ENCODE data around the gene TBC1D24.
"Not testable (repeated sequence)": the region's sequence is repeated elsewhere in the genome, so short reads cannot be mapped to it uniquely, and the experiment has no call there.

Gene TBC1D24

DNA sequence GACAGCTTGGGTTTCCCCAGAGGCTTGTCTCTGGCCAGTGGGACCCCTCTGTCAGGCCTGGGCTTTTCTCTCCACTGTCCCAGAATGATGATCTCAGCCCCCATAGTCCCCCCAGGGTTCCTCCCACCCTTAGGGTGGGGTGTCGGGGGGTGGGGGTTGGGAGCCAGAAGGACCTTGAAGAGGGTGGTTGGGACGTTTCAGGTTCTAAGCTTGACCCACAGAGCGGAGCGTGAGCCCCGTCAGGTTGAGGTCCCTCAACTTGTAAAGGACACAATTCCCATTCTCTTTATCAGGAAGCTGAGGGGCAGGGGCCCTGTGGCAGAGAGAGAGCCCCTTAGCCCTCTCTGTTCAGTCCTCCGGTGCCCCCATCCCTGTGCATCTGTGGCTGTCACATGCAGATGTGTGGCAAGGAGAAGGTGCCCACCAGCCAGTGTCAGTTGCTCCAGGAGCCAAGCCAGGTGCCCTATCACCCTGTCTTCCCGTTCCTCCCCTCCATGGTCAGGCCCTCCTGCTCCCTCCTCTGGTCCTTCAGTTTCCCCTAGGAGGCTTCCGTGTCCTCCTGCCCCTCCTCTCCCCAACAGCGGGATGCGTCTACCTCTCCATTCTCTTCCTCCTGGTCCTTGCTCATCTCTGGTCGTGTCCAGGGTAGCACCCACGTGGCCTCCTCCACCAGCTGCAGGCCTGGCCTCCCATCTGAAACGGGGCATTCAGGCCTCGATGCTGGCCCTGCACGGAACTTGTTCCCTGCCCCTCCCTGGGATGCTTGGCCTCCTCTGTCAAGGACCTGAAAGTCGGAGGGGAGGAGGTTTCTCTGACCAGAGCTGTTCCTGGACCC lies 5.3 kb upstream of the TBC1D24 start:
- no peak for DNase-seq

DNA sequence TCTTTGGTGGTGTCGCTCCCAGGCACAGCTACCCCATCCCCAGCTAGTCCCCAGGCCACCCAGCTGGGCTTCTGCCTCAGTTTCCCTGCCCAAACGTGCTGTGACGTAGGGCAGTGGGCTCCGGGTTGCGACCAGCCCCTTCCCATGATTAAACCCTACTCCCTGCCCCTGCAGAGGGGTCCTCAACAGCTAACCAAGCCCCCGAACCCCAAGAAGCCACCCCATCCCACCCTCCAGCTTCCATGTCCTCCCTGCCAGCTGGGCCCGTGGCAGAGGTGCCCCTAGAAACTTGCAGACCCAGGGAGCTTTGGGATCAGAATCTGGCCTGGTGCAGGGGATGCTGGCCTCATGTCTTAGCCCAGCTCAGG lies 4.7 kb upstream of the TBC1D24 start:
- no peak for DNase-seq

DNA sequence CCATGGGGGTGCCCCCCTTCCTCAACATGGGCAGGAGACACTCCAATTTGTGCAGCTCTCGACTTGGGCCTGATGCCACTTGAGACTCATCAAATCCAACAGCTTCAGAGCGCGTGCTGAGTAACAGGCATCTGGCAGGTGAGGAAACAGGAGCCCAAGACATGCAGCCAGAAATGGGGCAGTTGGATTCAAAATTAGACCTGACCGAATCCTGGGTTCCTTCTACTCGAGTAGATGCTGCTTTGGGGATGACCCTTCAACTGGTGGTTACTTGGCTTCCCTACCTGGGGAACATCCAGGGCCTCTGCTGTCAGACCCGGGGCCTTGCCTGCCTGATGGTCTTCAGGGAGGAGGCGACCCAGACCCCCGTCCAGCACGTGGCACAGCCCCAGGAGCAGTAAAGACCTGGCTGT lies 4.3 kb upstream of the TBC1D24 start:
- no peak for DNase-seq

DNA sequence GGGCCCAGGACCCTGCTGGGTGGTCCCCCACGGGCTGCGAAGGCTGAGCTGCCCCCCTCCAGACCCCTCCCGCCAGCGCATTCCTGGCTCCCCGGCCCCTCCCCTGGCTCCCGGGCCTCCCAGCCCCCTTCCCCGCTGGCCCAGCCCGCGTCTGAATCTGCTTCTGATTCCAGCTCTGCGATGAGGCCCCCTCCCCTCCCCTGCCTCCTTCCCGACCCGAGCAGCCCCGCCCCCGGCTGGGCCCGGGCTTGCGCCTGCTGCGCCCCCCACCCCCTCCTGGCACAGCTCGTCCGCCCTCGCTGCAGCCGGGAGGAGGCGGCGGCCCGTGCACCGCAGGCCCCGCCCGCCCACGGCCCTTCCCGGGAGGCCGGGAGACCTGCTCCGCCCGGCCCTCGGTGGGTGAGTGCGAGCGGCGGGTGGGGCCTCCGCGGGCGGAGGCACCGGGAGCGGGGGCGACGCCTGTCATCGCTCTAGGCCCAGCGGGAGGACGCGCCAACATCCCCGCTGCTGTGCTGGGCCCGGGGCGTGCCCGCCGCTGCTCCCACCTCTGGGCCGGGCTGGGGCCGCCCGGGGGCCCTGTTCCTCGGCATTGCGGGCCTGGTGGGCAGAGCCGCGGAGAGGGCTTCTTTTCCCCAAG lies 3.8 kb upstream of the TBC1D24 start, which contains the start of gene NTN3:
Gene NTN3 (plus strand): TSS at position 282 of the 637 bp plus-strand sequence. CDS start 405 bp downstream, outside the sequence.
- peak; percentile 32 for DNase-seq

DNA sequence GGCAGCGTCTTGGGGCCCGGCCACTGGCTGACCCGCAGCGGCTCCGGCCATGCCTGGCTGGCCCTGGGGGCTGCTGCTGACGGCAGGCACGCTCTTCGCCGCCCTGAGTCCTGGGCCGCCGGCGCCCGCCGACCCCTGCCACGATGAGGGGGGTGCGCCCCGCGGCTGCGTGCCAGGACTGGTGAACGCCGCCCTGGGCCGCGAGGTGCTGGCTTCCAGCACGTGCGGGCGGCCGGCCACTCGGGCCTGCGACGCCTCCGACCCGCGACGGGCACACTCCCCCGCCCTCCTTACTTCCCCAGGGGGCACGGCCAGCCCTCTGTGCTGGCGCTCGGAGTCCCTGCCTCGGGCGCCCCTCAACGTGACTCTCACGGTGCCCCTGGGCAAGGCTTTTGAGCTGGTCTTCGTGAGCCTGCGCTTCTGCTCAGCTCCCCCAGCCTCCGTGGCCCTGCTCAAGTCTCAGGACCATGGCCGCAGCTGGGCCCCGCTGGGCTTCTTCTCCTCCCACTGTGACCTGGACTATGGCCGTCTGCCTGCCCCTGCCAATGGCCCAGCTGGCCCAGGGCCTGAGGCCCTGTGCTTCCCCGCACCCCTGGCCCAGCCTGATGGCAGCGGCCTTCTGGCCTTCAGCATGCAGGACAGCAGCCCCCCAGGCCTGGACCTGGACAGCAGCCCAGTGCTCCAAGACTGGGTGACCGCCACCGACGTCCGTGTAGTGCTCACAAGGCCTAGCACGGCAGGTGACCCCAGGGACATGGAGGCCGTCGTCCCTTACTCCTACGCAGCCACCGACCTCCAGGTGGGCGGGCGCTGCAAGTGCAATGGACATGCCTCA lies 3.1 kb upstream of the TBC1D24 start:
- no peak for DNase-seq

DNA sequence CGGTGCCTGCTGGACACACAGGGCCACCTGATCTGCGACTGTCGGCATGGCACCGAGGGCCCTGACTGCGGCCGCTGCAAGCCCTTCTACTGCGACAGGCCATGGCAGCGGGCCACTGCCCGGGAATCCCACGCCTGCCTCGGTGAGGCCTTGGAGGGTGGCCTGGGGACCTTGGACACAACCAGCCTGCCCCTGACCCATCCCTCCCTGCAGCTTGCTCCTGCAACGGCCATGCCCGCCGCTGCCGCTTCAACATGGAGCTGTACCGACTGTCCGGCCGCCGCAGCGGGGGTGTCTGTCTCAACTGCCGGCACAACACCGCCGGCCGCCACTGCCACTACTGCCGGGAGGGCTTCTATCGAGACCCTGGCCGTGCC lies 2.5 kb upstream of the TBC1D24 start:
- DNase-seq = no peak

DNA sequence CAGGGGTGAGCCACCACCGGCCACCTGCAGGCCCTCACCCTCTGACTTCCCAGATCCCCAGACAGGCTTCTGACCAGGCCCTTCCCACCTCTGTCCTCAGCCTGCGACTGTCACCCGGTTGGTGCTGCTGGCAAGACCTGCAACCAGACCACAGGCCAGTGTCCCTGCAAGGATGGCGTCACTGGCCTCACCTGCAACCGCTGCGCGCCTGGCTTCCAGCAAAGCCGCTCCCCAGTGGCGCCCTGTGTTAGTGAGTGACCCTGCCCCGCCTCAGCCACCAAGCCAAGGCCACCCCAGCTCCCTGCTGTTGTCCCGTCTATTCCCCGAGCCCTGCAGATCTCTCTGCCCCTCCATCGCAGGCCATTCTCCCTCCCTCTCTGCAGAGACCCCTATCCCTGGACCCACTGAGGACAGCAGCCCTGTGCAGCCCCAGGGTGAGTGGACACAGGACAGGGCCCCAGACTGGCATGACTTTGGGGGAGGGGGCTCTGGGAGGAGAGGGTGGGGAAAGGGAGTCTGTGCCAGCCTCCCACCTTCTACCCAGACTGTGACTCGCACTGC lies 2.0 kb upstream of the TBC1D24 start:
- no peak for DNase-seq

DNA sequence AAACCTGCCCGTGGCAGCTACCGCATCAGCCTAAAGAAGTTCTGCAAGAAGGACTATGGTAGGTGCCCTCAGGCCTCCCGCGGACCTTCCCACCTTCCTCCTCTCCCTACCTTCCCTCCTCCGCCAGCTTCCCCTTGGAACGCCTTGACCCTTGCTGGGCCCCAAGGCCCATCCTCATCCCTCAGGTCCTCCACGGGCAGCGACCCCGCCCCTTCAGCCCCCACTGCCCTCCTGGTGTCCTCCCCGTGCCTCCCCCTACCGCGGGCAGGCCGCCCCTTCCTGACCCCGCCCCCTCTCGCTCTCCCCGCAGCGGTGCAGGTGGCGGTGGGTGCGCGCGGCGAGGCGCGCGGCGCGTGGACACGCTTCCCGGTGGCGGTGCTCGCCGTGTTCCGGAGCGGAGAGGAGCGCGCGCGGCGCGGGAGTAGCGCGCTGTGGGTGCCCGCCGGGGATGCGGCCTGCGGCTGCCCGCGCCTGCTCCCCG lies 1.4 kb upstream of the TBC1D24 start:
- DNase-seq = no peak

DNA sequence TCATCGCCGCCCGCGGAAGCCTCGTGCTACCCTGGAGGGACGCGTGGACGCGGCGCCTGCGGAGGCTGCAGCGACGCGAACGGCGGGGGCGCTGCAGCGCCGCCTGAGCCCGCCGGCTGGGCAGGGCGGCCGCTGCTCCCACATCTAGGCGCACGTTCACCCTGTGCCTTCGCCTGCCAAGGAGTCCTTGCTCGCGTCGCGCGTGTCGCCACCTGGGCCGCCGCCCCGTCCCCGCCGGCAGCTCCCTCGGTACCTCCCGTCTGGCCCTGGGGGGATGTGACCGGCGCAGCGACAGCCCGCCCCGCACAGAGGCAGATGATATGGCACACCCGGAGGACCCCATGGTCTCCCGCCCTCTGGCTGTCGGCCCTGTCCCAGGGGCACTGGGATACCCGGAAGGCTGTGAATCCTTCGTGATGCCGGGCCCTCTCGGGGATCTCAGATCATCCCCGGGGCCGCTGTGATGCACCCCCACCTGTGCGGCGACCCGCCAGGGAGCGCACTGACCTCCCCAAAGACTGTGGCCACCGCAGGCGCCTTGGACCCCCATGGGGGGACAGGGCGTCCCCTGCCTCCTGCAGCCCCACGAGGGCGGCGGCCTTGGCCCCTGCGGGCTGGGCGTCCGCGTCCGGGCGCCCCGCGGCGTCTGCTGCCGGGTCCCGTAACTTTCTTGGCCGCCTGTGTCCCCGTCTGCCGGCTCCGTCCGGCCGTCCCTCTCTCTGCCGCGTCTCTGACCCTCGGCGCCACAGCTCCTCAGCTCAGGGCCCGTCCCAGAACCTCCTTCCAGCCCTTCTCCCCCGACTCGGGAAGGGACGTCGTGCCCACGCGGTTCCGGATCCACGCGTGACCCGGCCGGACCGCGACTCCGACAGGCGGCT lies 689 bp upstream of the TBC1D24 start:
- DNase-seq = peak; percentile 35

DNA sequence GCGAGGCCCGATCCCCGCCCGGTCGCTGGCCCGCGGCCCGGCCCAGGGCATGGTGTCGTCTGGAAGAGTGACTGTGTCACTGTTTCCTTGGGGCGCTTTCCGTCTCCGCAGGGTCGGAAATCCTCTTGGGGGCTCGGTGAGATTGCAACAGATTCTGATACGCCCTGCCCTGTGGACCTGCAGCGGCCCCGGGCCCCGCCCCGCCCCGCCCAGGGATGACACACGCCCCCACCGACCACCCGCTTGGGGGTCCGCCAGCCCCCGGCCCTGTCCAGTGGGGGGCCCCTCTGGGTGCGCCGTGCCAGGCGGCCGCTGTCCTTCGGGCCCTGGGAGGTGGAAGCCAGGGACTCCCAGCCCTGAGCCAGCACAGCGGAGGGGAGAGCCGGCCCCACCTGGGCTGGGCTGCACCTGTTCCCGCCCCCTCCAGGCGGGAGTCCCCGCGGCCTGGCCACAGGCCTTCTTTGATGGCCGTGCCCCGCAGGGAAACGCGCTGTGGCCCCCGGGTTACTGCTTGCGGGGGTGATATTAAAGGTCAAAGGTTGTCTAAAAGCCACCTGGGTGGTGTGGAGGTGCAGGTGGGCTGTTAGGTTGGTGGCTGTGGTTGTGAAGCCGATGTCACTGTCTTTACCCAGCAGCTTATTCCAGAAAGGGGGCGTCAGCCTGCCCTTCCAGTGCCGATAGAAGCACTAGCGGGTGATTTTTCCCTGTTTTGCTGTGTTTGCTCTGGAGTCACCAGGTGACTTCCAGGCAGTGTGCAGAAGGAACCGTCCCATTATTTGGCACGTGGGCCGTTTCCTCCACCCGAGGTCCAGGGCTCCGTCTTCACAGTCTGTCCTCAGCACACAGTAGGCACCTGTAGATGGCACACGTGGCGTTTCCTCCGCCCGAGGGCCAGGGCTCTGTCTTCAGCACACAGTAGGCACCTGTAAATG lies 752 bp downstream of the TBC1D24 start:
- no peak for DNase-seq

DNA sequence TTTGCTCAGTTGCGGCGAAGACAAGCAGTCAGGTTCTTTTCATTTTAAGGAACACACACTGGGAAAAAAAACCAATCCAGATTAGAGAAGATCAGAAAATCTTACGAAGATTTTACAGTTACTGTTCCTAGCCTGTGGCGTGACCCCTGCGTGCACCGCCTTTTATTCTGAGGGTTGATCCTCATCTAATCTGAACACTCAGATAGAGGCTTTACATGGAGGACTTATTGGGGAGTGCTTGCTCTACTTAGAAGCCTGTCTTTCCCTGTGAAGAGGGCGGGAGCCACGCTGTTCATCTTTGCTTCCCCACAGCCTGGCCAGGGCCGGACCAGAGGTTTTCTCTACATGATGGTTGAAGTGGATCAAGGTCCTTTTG lies 1.4 kb downstream of the TBC1D24 start:
- DNase-seq = no peak

DNA sequence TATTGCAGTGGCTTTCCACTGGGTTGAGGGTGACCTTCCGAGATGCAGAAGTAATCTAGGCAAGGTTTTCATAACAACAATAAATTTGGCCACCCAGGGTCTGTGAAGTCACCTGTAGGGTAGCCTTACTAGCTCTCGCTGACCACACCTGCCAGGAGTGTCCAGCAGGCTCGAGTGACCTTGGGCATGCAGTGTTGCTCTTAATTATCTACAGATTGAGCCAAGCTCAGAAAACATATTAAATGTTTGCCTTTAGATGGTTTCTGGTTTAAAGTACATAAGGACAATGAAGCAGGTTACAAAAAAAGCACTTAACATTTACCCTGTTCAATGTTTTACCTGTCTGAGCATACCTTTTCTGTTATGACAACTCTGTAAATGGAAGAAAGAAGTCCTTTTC lies 1.8 kb downstream of the TBC1D24 start:
- no peak for DNase-seq

DNA sequence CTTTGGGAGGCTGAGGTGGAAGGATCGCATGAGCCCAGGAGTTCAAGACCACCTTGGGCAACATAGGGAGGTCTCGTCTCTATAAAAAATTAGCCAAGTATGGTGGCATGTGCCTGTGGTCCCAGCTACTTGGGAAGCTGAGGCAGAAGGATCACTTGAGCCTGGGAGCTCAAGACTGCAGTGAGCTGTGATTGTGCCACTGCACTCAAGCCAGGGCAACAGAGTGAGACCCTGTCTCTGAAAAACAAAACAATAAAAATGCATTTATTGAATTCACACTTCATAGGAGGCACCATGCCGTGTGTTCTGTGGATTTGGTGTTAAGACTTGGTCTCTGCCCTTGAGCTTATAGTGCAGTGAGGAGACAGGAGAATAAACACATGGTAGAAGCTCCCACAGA lies 2.4 kb downstream of the TBC1D24 start:
- DNase-seq = no peak

DNA sequence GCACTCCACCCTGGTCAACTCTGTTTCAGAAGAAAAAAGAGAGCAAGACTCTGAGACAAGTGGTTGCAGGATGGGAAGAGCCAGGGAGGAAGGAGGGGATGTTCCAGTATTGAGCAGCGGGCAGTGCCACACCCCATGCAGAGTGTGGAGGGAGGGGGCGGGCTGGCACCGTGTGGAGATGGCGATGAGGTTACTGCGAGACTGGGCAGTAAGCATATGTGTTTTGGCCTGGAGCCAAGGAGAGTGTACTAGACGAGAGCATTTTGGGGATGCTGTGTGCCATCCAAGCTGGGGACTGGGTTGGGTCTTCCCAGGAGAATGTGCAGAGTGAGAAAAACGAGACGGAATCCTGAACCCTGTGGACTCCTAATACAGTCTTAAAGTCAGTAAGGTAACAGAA lies 3.4 kb downstream of the TBC1D24 start:
- no peak for DNase-seq

DNA sequence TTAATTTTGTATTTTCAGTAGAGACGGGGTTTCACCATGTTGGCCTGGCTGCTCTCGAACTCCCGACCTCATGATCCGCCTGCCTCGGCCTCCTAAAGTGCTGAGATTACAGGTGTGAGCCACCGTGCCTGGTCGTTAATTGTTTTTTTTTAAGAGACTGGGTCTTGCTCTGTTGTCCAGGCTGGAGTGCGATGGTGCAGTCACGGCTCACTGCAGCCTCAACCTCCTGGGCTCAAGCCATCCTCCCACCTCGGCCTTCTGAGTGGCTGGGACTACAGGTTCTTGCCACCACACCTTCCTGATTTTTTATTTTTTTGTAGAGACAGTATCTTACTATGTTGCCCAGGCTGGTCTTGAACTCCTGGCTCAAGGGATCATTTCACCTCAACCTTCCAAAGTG lies 5.1 kb downstream of the TBC1D24 start:
- DNase-seq = not testable (repeated sequence)

DNA sequence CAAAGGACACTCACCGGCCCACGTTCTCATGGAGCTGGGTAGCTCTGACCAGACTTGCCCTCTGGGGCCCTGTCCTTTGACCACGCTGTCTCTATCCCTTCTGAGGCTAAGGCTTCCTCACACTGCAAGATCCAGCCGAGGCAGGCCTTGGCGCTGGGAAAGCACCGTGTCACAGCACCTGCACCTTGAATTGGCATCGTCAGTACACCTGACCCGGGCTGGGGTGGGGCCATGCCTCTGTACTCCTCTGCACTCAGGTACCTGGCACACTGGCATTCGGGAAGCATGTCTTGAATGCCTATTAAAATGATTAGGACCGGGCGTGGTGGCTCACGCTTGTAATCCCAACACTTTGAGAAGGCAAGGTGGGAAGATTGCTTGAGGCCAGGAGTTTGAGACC lies 6.0 kb downstream of the TBC1D24 start:
- DNase-seq = no peak

DNA sequence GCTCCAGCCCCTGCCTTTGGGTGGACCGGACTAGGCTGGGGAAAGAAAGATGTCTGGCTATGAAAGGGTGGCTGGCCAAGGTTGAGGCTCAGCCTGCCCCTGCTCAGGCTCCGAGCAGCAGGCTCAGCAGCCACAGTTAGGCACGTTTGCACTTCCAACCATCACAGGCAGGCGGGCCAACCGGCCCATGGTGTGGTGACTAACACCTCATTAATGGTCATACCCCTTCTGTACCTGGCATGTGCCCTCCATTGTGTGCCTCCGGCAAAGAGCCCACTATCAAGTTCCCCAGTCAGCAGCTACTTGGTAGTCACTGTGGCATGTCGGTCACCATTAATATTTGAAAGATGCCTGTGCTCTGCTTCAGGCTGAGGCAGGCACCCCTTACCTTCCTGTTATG lies 6.7 kb downstream of the TBC1D24 start:
- no peak for DNase-seq

DNA sequence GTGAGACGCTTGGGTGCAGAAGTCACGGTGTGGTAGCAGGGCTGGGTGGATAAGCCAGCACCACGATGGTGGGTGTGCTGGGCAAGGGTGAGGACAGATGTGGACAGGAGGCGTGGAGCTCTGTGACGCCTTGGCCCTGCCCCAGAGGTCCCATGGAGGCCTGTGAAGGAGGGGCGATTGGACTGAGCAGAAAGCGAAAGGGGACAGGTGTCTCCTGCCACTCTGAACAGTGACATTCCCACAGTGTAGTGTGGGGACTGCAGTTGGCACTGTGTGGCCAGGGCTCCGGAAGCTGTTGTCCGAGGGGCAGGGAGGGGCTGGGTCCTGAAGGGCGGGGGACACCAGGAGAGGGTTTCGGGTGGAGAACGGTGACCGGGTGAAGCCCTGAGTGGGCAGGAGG lies 7.3 kb downstream of the TBC1D24 start:
- no peak for DNase-seq

DNA sequence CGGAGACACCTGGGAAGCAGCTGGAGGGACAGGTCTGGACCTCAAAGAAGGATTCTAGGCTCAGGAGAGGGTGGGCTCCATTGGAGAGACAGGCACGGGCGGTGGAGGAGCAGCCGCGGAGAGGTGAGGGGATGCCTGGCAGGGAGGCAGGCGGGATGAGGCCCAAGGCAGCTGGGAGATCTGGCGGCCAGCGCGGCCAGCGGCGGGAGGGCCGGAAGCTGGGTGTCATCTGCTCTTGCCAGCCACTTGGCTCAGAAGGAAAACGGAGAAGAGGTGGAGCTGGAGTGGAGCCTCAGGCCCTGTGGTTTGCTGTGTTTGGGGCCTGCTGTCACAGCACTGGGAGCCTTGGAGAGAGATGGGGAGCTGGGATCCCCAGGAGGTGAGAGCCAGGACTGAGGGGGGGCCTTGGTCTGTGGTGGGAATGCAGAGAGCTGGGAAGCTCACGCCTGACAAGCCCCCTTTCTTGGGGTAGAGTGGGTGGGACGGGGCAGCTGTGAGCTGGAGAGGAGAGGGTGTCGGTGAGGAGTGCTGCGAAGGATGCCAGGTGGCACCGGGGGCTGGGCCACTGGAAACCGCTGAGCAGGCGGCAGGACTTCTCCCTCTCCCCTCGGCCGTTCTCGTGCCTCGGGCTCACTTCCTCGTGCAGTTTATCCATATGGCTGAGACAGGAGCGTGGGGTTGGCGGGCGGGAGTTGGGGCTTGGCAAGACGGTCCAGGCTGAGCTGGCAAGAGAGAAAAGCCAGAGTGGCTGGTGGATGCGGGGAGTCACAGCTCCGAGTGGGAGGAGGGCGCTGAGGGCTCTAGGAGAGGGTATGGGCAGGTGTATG lies 8.0 kb downstream of the TBC1D24 start:
- DNase-seq = peak; percentile 60
